Peyer's patch (tissue), 4 donors: ENCODE data around the gene CTBP2. TPM values are rescaled to one million over a fixed set of nuclear protein-coding genes. Genes with fewer than 3 reads are reported as not detected.

ENCODE experiments used
- DNase-seq, 3 donors: peaks; one replicate each; pipeline ENCODE4 v3.0.0-alpha.2; 2017 to 2019
- H3K27ac ChIP-seq, 4 donors: fragments of 200-600 bp; sonication (generic); one replicate each; pipeline ENCODE4 v1.5.1; 2016 to 2019
- H3K27me3 ChIP-seq, 2 donors: fragments of 200-600 bp; sonication (generic); one replicate each; pipeline ENCODE4 v1.5.1; 2019
- H3K36me3 ChIP-seq, 3 donors: fragments of 200-600 bp; sonication (generic); one replicate each; pipeline ENCODE4 v1.5.1; 2016 to 2019
- H3K4me1 ChIP-seq, 4 donors: fragments of 200-600 bp; sonication (generic); one replicate each; pipeline ENCODE4 v1.5.1; 2016 to 2019
- H3K4me3 ChIP-seq, 4 donors: fragments of 200-600 bp; sonication (generic); 1 replicate in 3 of 4; 2 replicates in 1 of 4; pipeline ENCODE4 v1.5.1; 2016 to 2019; ENCODE audit warnings: mild to moderate bottlenecking in 1 of 4
- H3K9me3 ChIP-seq, 4 donors: fragments of 200-600 bp; sonication (generic); one replicate each; pipeline ENCODE4 v1.5.1; 2016 to 2019; ENCODE audit warnings: mild to moderate bottlenecking in 1 of 4
- POLR2A ChIP-seq, 2 donors: fragments of 450-650 bp; IDR thresholded peaks; one replicate each; pipeline ENCODE4 v1.5.1; 2017; ENCODE audit warnings: antibody characterized with exemption in 2 of 2, mild to moderate bottlenecking in 2 of 2, moderate library complexity in 2 of 2
- total RNA-seq, 4 donors: library from RNA; depleted of rRNA; stranded (reverse); fragments of >200 nt; gene quantifications; one replicate each; pipeline ENCODE4 v1.1.0, GENCODE V29; 2016
- TF ChIP-seq, protein P1 (sequence below), 6 experiments: fragments of 450-650 bp in 4 of 6; fragments of 200-600 bp in 2 of 6; sonication (generic) in 1 of 6; IDR thresholded peaks; one replicate each; pipeline ENCODE4 v1.5.1; 2017 to 2019; ENCODE audit warnings: antibody characterized with exemption in 6 of 6, mild to moderate bottlenecking in 3 of 6, moderate library complexity in 1 of 6

The CTBP2 gene
- total RNA-seq, 4 donors from 2014 or later: 53.6 to 83.8 (median 64.7) TPM

DNA sequence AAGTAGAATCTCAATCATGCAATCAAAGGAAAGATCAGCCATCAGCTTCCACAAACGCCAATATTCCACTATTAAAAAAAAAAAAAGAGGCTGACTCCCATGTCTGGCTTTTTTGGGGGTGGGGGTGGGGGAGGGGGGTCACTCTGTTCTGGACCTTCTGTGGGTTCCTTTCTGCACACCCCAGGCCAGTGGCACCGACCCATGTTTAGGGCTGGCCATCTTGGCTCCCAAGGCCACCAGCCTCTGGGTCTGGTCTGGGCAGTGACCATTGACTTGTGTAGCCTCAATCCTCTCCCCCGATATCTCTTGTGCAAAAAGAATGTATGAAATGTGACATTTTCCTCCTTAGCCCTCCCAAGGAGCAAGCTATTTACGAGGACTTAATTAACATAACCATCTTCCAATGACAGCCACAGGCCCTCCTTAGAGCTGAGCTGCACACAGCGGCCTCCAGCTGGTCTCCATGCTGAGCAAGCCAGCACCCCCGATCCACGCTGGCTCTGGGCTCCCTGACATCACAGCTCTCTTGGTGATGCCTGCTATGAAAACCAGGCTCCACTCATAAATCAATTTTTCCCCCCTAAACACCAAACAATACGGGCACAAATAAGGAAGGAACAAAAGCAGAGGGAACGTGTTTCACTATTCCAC lies 118.4 kb downstream of the CTBP2 start:
- Histone ChIP-seq H3K36me3 (no peaks in the 10 kb centered on the region), H3K27me3 (no peaks in the 10 kb centered on the region), H3K27ac (no peak overlapping the region), H3K4me3 (no peak overlapping the region), H3K4me1 (peaks cover 0 to 47% (median 1%) of the 10 kb centered on the region in 4 donors), H3K9me3 (no peaks in the 10 kb centered on the region)
- DNase-seq: no peak
- TF ChIP-seq, protein P1, sequence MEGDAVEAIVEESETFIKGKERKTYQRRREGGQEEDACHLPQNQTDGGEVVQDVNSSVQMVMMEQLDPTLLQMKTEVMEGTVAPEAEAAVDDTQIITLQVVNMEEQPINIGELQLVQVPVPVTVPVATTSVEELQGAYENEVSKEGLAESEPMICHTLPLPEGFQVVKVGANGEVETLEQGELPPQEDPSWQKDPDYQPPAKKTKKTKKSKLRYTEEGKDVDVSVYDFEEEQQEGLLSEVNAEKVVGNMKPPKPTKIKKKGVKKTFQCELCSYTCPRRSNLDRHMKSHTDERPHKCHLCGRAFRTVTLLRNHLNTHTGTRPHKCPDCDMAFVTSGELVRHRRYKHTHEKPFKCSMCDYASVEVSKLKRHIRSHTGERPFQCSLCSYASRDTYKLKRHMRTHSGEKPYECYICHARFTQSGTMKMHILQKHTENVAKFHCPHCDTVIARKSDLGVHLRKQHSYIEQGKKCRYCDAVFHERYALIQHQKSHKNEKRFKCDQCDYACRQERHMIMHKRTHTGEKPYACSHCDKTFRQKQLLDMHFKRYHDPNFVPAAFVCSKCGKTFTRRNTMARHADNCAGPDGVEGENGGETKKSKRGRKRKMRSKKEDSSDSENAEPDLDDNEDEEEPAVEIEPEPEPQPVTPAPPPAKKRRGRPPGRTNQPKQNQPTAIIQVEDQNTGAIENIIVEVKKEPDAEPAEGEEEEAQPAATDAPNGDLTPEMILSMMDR (IDR thresholded peaks at IDR 0.05): no peak
- TF ChIP-seq POLR2A (IDR thresholded peaks at IDR 0.05): no peak

DNA sequence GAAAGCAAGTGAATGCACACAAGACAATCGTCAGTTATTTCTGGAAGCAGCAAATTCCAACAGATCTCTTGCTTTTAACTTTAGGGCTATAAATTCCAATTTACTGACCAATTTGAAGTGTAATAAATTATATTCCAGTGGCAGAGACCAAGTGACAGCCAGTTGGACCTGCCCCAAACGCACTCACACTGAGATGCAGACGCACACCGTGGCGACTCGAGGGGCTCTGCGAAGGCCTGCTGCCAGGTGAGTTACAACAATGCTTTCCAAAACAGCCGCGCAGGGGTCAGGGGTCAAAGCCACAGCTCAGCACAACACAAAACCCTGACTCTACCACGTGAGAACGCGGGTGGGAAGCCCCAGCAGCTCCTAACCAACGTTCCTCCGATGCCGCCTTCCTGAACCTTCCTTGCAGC lies 121.0 kb downstream of the CTBP2 start:
- no peak overlapping the region for H3K4me3 ChIP-seq
- no peaks in the 10 kb centered on the region for H3K9me3 ChIP-seq
- no peak for TF ChIP-seq POLR2A (IDR thresholded peaks at IDR 0.05)
- TF ChIP-seq, protein P1 (IDR thresholded peaks at IDR 0.05): no peak
- H3K4me1 ChIP-seq: peaks cover 0 to 33% (median 0%) of the 10 kb centered on the region in 4 donors
- no peaks in the 10 kb centered on the region for H3K27me3 ChIP-seq
- peak overlapping the region in 1 of 4 donors; percentile 45 for H3K27ac ChIP-seq
- DNase-seq: peak in 1 of 3 donors; percentile 48
- no peaks in the 10 kb centered on the region for H3K36me3 ChIP-seq

DNA sequence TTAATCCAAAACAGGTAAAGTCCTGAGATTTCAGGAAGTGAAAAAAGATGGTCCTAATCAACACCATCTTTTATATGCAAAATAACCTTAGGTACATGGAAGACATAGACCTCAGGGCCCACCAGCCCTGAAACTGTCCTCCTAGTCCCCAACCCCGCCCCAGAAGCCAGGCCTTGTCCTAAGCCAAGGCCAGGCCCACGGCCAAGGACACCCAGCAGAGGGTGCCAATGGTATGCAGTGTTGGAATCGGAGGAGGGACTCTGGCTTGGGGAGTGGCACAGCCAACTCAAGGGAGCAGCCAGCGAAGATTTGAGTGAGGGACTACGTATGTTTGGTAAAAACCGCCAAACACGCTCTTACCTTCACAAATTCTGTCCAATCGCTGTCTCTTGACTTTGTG lies 121.7 kb downstream of the CTBP2 start:
- Histone ChIP-seq H3K4me1 (peaks cover 0 to 28% (median 0%) of the 10 kb centered on the region in 4 donors), H3K27ac (peak overlapping the region in 1 of 4 donors; percentile 45), H3K9me3 (no peaks in the 10 kb centered on the region), H3K36me3 (no peaks in the 10 kb centered on the region), H3K27me3 (no peaks in the 10 kb centered on the region), H3K4me3 (no peak overlapping the region)
- DNase-seq: peak in 2 of 3 donors; percentile 79 to 81
- TF ChIP-seq POLR2A (IDR thresholded peaks at IDR 0.05): no peak
- TF ChIP-seq, protein P1 (IDR thresholded peaks at IDR 0.05): peak in 3 of 6 experiments; percentile 43 to 60 (median 51)

DNA sequence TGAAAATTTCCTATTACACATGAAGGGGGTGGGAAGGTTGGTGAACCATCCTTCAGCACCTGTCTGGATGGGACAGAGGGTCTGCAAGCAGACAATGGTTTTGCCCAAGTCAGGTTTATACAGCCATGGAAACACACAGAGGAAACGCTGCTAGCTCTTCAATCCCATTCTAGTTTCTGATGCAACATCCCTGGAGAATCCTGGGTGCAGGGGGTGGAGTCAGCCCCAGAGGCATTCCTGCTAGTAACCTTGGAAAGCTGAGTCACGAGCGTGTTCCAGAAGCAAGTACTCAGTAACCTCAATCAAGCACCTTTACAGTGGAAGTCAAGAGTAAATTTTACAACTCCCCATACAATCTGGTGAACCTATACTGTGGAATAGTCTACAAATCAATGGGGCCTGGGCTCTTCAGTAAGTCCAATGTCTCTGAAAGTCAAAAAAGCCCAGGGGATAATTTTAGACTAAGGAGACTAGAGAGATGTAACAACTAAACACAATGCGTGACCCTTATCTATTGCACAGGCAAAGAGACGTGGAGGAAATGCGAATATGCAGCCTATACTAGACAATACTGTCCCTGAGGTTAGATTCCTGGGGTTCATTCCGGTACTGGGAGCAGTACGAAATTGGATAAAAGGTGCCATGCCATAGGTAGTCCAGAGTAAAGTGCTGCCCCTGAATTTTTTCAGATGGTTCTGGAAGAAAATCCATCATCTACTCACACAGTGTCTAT lies 123.1 kb downstream of the CTBP2 start:
- Histone ChIP-seq H3K36me3 (peaks cover 0 to 9% (median 0%) of the 10 kb centered on the region in 3 donors), H3K4me1 (peaks cover 0 to 27% (median 0%) of the 10 kb centered on the region in 4 donors), H3K27ac (peak overlapping the region in 1 of 4 donors; percentile 64), H3K9me3 (no peaks in the 10 kb centered on the region), H3K27me3 (no peaks in the 10 kb centered on the region), H3K4me3 (no peak overlapping the region)
- TF ChIP-seq POLR2A (IDR thresholded peaks at IDR 0.05): no peak
- TF ChIP-seq, protein P1 (IDR thresholded peaks at IDR 0.05): no peak
- peak in 2 of 3 donors; percentile 66 to 78 for DNase-seq

DNA sequence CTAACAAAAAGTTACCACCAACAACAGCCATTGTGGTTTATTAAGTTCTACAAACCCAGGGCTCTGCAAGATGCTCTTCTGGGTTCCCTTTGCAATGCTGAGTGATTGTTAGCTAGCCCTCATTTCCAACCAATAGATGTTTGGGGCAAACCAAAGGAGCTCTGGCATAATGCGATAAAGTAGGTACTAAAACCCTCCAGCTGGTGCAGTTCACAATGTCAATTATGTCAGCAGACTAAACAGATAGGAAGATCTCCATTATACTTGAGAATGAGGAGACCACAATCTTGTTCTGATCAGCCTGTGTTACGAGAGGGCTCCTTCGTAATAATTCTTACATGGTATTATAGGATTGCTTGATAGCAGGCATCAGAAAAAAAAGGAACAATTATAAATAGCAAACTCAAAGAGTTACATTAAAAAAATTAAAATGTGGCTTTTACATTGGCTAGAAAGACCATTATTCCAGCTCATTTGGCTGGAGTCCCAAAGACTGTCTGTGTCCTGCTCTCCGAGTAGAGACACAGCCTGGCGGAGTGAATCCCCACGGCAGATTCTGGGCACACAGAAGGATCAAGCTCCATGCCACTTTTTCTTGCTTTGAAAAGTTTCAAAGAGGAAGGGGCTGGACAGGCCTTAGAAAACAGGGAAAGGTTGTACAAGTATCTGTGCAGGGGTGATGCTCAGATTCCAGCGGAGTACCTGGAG lies 124.6 kb downstream of the CTBP2 start:
- Histone ChIP-seq H3K27ac (no peak overlapping the region), H3K4me3 (no peak overlapping the region), H3K4me1 (peaks cover 0 to 23% (median 0%) of the 10 kb centered on the region in 4 donors), H3K9me3 (no peaks in the 10 kb centered on the region), H3K36me3 (peaks cover 0 to 9% (median 0%) of the 10 kb centered on the region in 3 donors), H3K27me3 (no peaks in the 10 kb centered on the region)
- no peak for DNase-seq
- TF ChIP-seq, protein P1 (IDR thresholded peaks at IDR 0.05): no peak
- TF ChIP-seq POLR2A (IDR thresholded peaks at IDR 0.05): no peak
